ENCODE results near the gene ALG11.
"Not testable (repeated sequence)": the region's sequence is repeated elsewhere in the genome, so short reads cannot be mapped to it uniquely, and the experiment has no call there.

Gene ALG11

GRCh38 chr13:52027832-52028231 is 15.6 kb downstream of the ALG11 start:
- no peak for DNase-seq (ENCODE audit: low read depth, low spot score)

- DNase-seq (ENCODE audit: low read depth, low spot score): no peak
These were observed 17.4 kb downstream of the ALG11 start for GRCh38 chr13:52029569-52029968.

- not testable (repeated sequence) for DNase-seq (ENCODE audit: low read depth, low spot score)
These were observed 18.2 kb downstream of the ALG11 start for GRCh38 chr13:52030401-52030800.

- DNase-seq (ENCODE audit: low read depth, low spot score): no peak
These were observed 20.8 kb downstream of the ALG11 start for GRCh38 chr13:52033039-52033438.

- DNase-seq (ENCODE audit: low read depth, low spot score): no peak
These were observed 22.5 kb downstream of the ALG11 start for GRCh38 chr13:52034616-52035226.

GRCh38 chr13:52036037-52036436 is 23.8 kb downstream of the ALG11 start:
- DNase-seq (ENCODE audit: low read depth, low spot score): no peak

GRCh38 chr13:52043675-52044074 is 31.5 kb downstream of the ALG11 start:
- DNase-seq (ENCODE audit: low read depth, low spot score): no peak

GRCh38 chr13:52047463-52047862 is 35.3 kb downstream of the ALG11 start:
- DNase-seq (ENCODE audit: low read depth, low spot score): no peak

GRCh38 chr13:52048516-52048915 is 36.3 kb downstream of the ALG11 start:
- no peak for DNase-seq (ENCODE audit: low read depth, low spot score)

- no peak for DNase-seq (ENCODE audit: low read depth, low spot score)
These were observed 39.2 kb downstream of the ALG11 start for GRCh38 chr13:52051400-52051799.

GRCh38 chr13:52053460-52053859 is 41.3 kb downstream of the ALG11 start:
- DNase-seq (ENCODE audit: low read depth, low spot score): no peak

GRCh38 chr13:52061064-52061463 is 48.9 kb downstream of the ALG11 start:
- DNase-seq (ENCODE audit: low read depth, low spot score): not testable (repeated sequence)

GRCh38 chr13:52061587-52061986 is 49.4 kb downstream of the ALG11 start:
- no peak for DNase-seq (ENCODE audit: low read depth, low spot score)

GRCh38 chr13:52067237-52067636 is 55.0 kb downstream of the ALG11 start:
- DNase-seq (ENCODE audit: low read depth, low spot score): no peak

- DNase-seq (ENCODE audit: low read depth, low spot score): no peak
These were observed 58.8 kb downstream of the ALG11 start for GRCh38 chr13:52070929-52071523.

Data from activated naive CD8-positive, alpha-beta T cell treated with anti-CD3 and anti-CD28 coated beads, Interleukin-2, amount 50 U/mL, for 16 hours (primary cell).